Type B pancreatic cell (in vitro differentiated cells): ENCODE measurements around the gene WASL. TPM values are rescaled to one million over a fixed set of nuclear protein-coding genes. Genes with fewer than 3 reads are reported as not detected.

Experiments
- DNase-seq: peaks from one replicate; pipeline ENCODE4 v3.0.0; 2021; ENCODE audit warnings: mixed read lengths; ENCODE audit not compliant: unreplicated experiment; ENCODE audit errors: extremely low spot score
- H3K27ac Mint-ChIP-seq: 2 replicates; pipeline ENCODE4 v1.8.0; 2021; ENCODE audit warnings: mild to moderate bottlenecking, mixed read lengths
- H3K27me3 Mint-ChIP-seq: 2 replicates; pipeline ENCODE4 v1.8.0; 2021; ENCODE audit warnings: mixed read lengths
- H3K36me3 Mint-ChIP-seq: 2 replicates; pipeline ENCODE4 v1.8.0; 2021; ENCODE audit warnings: mixed read lengths
- H3K4me1 Mint-ChIP-seq: one replicate; pipeline ENCODE4 v1.8.0; 2021; ENCODE audit warnings: mixed read lengths; ENCODE audit not compliant: unreplicated experiment
- H3K4me3 Mint-ChIP-seq: 2 replicates; pipeline ENCODE4 v1.8.0; 2021; ENCODE audit warnings: mild to moderate bottlenecking, mixed read lengths
- H3K9me3 Mint-ChIP-seq: 2 replicates; pipeline ENCODE4 v1.8.0; 2021; ENCODE audit warnings: mixed read lengths
- CTCF ChIP-seq: fragments of 200-600 bp; sonication (generic); conservative IDR thresholded peaks from 2 replicates; pipeline ENCODE4 v1.5.0; 2021; ENCODE audit warnings: antibody characterized with exemption, mild to moderate bottlenecking
- total RNA-seq: library from RNA; stranded (reverse); gene quantifications from 2 replicates; pipeline ENCODE4 v1.2.1, GENCODE V29; 2021; ENCODE audit warnings: low replicate concordance

WASL gene
- total RNA-seq, 1 donor from 2014 or later = 34.4 TPM

- no peaks in the 10 kb centered on the region for H3K27me3 Mint-ChIP-seq
- TF ChIP-seq CTCF = no peak
Measured at GRCh38 chr7:123792547-123792946, 43.7 kb upstream of the WASL start.

GRCh38 chr7:123791001-123791400, 42.2 kb upstream of the WASL start:
- H3K4me1 Mint-ChIP-seq = no peaks in the 10 kb centered on the region
- no peaks in the 10 kb centered on the region for H3K27me3 Mint-ChIP-seq
- no peak for TF ChIP-seq CTCF
- no peaks in the 10 kb centered on the region for H3K9me3 Mint-ChIP-seq
- no peak overlapping the region for H3K4me3 Mint-ChIP-seq
- H3K36me3 Mint-ChIP-seq = no peaks in the 10 kb centered on the region
- no peak overlapping the region for H3K27ac Mint-ChIP-seq
- DNase-seq = no peak

More at GRCh38 chr7:123792547-123792946, 43.7 kb upstream of the WASL start:
- H3K36me3 Mint-ChIP-seq = no peaks in the 10 kb centered on the region
- H3K4me1 Mint-ChIP-seq = peaks cover 1% of the 10 kb centered on the region
- no peak for DNase-seq
- H3K27ac Mint-ChIP-seq = no peak overlapping the region
- H3K9me3 Mint-ChIP-seq = no peaks in the 10 kb centered on the region
- H3K4me3 Mint-ChIP-seq = no peak overlapping the region

- Mint-ChIP-seq H3K9me3 (no peaks in the 10 kb centered on the region), H3K27me3 (no peaks in the 10 kb centered on the region), H3K4me1 (no peaks in the 10 kb centered on the region), H3K4me3 (no peak overlapping the region), H3K36me3 (no peaks in the 10 kb centered on the region), H3K27ac (no peak overlapping the region)
- no peak for DNase-seq
- TF ChIP-seq CTCF = no peak
Measured at GRCh38 chr7:123789817-123790216, 41.0 kb upstream of the WASL start.

GRCh38 chr7:123789206-123789784, 40.5 kb upstream of the WASL start:
- no peak for DNase-seq
- Mint-ChIP-seq H3K4me1 (no peaks in the 10 kb centered on the region), H3K27ac (no peak overlapping the region), H3K36me3 (no peaks in the 10 kb centered on the region), H3K27me3 (no peaks in the 10 kb centered on the region), H3K4me3 (no peak overlapping the region), H3K9me3 (no peaks in the 10 kb centered on the region)
- no peak for TF ChIP-seq CTCF

GRCh38 chr7:123788584-123788983, 39.8 kb upstream of the WASL start:
- H3K27ac Mint-ChIP-seq = no peak overlapping the region
- H3K4me3 Mint-ChIP-seq = no peak overlapping the region
- no peaks in the 10 kb centered on the region for H3K27me3 Mint-ChIP-seq
- H3K9me3 Mint-ChIP-seq = no peaks in the 10 kb centered on the region
- DNase-seq = no peak
- H3K4me1 Mint-ChIP-seq = no peaks in the 10 kb centered on the region
- no peaks in the 10 kb centered on the region for H3K36me3 Mint-ChIP-seq
- no peak for TF ChIP-seq CTCF
